HG03469 (cell line): ENCODE measurements around the gene KCTD4.
"Not testable (repeated sequence)": the region's sequence is repeated elsewhere in the genome, so short reads cannot be mapped to it uniquely, and the experiment has no call there.

Experiments used
- ATAC-seq: cut with Tn5 transposase; IDR thresholded peaks from one replicate; pipeline ENCODE4 v1.9.1; 2021; ENCODE audit warnings: mild to moderate bottlenecking, moderate library complexity, moderate number of reproducible peaks; ENCODE audit not compliant: unreplicated experiment

The KCTD4 gene

GRCh38 chr13:45200701-45201232 is at the start of gene KCTD4:
TSS of gene KCTD4 (minus strand) at chr13:45201045. CDS start at chr13:45194567, 6,478 bp downstream.
- no peak for ATAC-seq

- ATAC-seq, result no peak
Observed at GRCh38 chr13:45249662-45250061, 48.8 kb upstream of the KCTD4 start.

GRCh38 chr13:45244736-45245135 is 43.9 kb upstream of the KCTD4 start:
- ATAC-seq, result not testable (repeated sequence)

GRCh38 chr13:45243077-45243476 is 42.2 kb upstream of the KCTD4 start:
- ATAC-seq, result no peak

GRCh38 chr13:45242524-45242923 is 41.7 kb upstream of the KCTD4 start:
- ATAC-seq, result no peak

- ATAC-seq, result no peak
Observed at GRCh38 chr13:45242070-45242469, 41.2 kb upstream of the KCTD4 start.

- ATAC-seq, result no peak
Observed at GRCh38 chr13:45240143-45240542, 39.3 kb upstream of the KCTD4 start.

GRCh38 chr13:45238945-45239795 is 38.3 kb upstream of the KCTD4 start:
- no peak for ATAC-seq

GRCh38 chr13:45232591-45232990 is 31.7 kb upstream of the KCTD4 start:
- no peak for ATAC-seq

GRCh38 chr13:45231722-45232121 is 30.9 kb upstream of the KCTD4 start:
- ATAC-seq, result no peak

- no peak for ATAC-seq
Observed at GRCh38 chr13:45231305-45231704, 30.5 kb upstream of the KCTD4 start.

- no peak for ATAC-seq
Observed at GRCh38 chr13:45229172-45229571, 28.3 kb upstream of the KCTD4 start.

GRCh38 chr13:45228002-45228401 is 27.2 kb upstream of the KCTD4 start:
- no peak for ATAC-seq

GRCh38 chr13:45226024-45226423 is 25.2 kb upstream of the KCTD4 start:
- ATAC-seq, result no peak

GRCh38 chr13:45225370-45225769 is 24.5 kb upstream of the KCTD4 start:
- no peak for ATAC-seq

- ATAC-seq, result no peak
Observed at GRCh38 chr13:45224176-45224575, 23.3 kb upstream of the KCTD4 start.

- no peak for ATAC-seq
Observed at GRCh38 chr13:45222919-45223318, 22.1 kb upstream of the KCTD4 start.

- ATAC-seq, result no peak
Observed at GRCh38 chr13:45222516-45222915, 21.7 kb upstream of the KCTD4 start.

- no peak for ATAC-seq
Observed at GRCh38 chr13:45220403-45220802, 19.6 kb upstream of the KCTD4 start.

- no peak for ATAC-seq
Observed at GRCh38 chr13:45219938-45220375, 19.1 kb upstream of the KCTD4 start.

GRCh38 chr13:45219123-45219891 is 18.5 kb upstream of the KCTD4 start:
- ATAC-seq, result no peak

GRCh38 chr13:45218689-45219088 is 17.8 kb upstream of the KCTD4 start:
- no peak for ATAC-seq
